GM13977 (cell line): ENCODE results near the gene HMG20B.

Experiments used
- DNase-seq: peaks from one replicate; pipeline ENCODE4 v3.0.0; 2012; ENCODE audit warnings: low spot score
- in situ Hi-C: fragments of 300-500 bp; cut with MboI; formaldehyde crosslinking; loops from one replicate; pipeline ENCODE4 v1.12.0; 2022; ENCODE audit warnings: low sequenced_read_pairs, low pct_unique_long_range_greater_than_20kb, mixed read lengths, inconsistent platforms; ENCODE audit not compliant: unreplicated experiment
- TF ChIP-seq, protein P1 (sequence below): IDR thresholded peaks from 2 replicates; pipeline ENCODE4 v1.5.1; 2012; ENCODE audit warnings: mild to moderate bottlenecking, control low read depth; ENCODE audit not compliant: insufficient read depth; ENCODE audit errors: extremely low read depth, missing control alignments

HMG20B gene

DNA sequence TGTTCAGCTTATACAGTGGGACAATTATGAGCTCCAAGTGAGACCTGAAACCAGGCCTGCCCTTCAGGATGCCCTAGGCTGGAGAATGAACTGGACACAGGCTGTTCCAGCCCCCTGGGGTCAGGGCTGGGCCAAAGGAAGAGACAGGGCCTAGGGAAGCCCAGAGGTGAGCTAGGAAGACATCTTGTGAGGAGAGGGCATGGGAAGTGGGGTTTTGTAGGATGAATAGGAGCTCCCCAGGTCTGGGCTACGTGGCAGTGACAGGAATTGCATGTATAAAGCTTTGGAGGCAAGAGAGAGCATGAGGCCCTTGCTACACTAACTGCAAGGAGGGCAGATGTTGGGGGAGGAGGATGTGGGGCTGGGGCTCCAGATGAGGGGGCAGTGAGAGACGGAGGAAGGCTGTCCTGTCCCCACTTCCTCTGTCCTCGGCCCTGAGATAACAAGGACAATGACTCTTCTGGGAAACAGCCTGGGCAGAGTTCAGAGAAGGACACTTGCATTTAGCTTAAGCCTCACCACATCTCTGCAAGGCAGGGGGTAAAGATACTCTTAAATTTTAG, 35.4 kb downstream of the HMG20B start:
- in situ Hi-C loops = no loop called here
- DNase-seq = no peak
- TF ChIP-seq, protein P1, sequence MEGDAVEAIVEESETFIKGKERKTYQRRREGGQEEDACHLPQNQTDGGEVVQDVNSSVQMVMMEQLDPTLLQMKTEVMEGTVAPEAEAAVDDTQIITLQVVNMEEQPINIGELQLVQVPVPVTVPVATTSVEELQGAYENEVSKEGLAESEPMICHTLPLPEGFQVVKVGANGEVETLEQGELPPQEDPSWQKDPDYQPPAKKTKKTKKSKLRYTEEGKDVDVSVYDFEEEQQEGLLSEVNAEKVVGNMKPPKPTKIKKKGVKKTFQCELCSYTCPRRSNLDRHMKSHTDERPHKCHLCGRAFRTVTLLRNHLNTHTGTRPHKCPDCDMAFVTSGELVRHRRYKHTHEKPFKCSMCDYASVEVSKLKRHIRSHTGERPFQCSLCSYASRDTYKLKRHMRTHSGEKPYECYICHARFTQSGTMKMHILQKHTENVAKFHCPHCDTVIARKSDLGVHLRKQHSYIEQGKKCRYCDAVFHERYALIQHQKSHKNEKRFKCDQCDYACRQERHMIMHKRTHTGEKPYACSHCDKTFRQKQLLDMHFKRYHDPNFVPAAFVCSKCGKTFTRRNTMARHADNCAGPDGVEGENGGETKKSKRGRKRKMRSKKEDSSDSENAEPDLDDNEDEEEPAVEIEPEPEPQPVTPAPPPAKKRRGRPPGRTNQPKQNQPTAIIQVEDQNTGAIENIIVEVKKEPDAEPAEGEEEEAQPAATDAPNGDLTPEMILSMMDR = no peak

DNA sequence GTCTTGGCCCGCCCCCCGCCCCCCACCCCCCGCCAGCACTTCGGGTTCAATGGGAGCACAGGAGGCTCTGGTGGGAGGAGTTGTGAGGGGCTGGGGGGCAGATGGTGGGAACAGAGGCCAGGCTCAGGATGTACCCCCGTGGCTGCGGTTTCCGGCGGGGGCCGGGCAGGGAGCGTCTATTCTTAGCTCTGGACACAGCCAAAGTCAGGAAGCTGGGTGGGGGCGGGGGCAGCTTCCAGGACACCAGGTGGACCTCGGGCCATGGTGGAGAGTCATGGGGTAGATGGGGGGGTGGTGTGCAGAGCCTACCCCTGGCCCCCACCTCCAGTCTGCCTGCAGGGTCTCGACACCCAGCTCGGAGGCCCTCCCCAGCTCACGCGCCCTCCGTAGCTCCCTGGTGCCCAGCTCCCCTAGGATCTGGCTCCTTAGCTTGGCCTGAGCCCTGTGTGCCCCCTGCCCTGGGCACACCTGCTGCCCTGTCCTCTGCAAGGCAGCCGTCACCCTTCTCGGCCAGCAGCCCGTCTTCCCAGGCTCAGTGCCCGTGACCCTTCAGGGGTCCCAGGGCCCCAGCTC, 36.1 kb downstream of the HMG20B start:
- no peak for DNase-seq
- TF ChIP-seq, protein P1 = no peak
- in situ Hi-C loops = no loop called here

DNA sequence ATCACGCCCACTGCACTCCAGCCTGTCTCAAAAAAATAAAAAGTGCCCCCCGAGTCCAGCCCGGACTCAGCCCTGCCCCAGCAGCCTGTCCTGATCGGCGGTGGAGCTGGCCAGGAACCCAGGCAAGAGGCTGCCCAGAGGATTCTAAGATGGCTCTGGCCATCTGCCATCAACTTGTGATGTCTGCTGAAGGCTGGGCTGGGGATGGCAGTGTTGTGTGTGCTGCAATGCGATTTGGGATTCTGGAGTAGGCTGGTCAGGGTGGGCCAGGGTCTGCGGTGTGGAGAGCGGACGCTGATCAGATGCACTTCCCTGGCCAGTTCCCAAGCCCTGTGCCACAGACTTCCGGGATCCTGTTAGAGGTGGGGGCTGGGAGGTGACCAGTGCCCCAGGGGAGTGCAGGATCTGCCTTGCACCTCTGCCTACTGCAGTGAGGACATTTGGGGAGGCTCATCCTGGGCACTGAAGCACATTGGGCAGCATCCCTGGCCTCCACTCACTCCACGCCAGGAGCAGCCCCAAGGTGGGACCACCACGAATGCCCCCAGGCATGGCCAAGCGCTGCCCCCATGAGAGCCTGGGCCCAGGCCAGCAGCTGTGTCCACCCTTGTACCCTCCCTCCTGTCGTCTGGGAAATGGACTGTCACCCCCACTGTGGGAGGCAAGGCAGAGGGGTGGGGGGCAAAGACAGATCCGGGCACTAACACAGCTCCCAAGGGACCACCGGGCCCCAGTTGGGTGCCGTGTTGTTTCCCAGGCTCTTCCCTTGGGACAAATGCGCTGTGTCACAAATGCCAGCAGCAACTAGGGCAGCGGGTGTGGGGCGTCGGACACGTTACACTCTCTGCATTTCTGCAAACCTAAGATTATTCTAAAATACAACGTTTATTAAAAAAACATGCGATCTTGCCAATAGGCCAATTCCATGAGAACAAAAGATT, 37.3 kb downstream of the HMG20B start:
- DNase-seq = no peak
- in situ Hi-C loops = no loop called here
- TF ChIP-seq, protein P1 = no peak

DNA sequence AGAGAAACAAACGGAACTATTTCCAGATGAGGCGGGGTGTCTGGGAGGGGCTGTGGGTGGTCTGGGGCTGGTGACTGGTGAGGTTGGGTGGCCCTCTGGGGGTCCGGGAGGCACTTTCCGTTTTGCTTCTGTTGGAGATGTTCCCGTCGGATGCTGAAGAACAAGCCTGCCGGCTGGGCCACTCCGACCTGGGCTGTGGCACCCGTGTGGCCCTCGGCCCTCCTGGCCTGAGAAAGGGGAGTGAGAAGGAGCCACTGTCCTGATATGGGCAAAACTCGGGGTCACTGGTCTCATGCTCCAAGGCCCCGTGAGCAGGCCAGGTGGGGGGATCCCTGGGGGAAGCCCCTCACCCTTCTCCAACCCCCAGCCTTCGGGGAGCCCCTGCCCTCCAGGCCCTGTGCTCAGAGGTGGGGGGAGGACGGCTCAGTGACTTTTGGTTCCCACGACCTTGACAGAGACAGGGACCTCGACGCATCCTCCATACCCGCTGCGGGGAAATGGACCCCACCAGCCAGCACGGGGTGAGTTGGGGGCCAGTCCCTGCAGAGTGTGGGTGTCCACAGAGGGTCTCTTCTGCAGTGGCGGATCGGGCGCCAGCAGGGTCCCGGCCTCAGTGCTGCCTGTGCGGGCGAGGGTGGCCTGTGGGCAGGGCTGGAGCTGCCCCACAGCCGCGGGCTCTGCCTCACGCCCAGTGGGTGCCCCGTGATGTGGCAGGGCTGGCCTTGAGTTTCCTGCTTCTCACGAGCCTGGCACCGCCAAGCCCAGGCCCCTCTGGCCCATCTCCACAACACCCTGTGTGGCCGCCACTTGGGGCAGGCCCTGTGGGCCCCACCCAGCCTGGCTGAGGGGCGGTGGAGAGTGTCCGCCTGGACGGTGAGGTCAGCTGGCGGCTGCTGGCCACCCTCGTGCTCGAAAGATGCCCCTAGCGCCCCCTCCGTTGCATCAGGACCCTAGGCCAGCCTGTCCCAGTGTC, 38.3 kb downstream of the HMG20B start:
- in situ Hi-C loops = no loop called here
- no peak for DNase-seq
- TF ChIP-seq, protein P1 = no peak

DNA sequence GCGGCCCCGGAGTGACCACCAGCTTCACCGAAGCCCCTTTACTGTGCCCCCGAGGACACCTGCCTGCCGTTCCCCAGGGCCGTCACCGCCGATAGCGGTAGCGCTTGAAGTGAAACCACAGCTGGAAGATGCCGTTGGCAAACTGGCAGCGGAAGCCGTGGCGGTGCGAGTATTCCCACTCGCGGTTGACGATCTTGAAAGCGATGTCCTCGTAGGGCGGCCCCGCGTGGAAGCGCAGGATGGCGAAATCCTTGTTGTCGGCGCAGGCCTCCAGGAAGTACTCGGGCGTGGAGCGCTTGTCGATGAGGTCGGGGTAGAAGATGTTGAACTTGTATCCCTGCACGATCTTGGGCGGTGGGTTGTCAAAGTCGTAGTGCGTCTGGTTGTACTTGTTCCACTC, 39.1 kb downstream of the HMG20B start:
- TF ChIP-seq, protein P1 = no peak
- in situ Hi-C loops = no loop called here
- DNase-seq = no peak

DNA sequence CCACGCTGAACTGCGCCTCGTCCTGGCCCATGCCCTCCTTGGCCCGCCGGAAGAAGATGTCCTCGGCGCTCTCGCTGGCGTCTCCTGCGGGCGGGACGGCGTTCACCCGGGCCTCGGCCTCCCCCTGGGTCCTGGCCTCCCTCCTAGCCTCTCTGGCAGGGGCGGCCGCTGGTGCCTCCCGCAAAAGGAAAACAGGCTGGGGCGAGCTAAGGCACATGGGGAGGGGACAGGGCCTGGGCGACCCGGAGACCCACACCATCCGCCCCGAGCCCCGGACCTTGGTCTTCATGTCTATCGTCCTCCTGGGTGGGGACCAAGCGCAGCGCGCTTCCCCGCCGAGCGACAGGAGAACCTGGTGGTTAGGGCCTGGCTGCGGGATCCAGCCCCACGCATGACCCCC, 39.6 kb downstream of the HMG20B start:
- DNase-seq = no peak
- TF ChIP-seq, protein P1 = no peak
- in situ Hi-C loops = no loop called here
